Mucosa of stomach (tissue), 1 donor: ENCODE results near the gene CCNF.

Source experiments
- H3K27me3 ChIP-seq: one replicate; pipeline ENCODE4 v1.7.0; 2013; ENCODE audit warnings: mild to moderate bottlenecking, low read length; ENCODE audit not compliant: control insufficient read depth, insufficient read depth
- H3K36me3 ChIP-seq: one replicate; pipeline ENCODE4 v1.7.0; 2013; ENCODE audit warnings: low read length; ENCODE audit not compliant: control insufficient read depth, insufficient read depth
- H3K4me1 ChIP-seq: one replicate; pipeline ENCODE4 v1.7.0; 2013; ENCODE audit warnings: mild to moderate bottlenecking, low read length; ENCODE audit not compliant: control insufficient read depth, insufficient read depth
- H3K4me3 ChIP-seq: one replicate; pipeline ENCODE4 v1.7.0; 2013; ENCODE audit warnings: low read length
- H3K9ac ChIP-seq: one replicate; pipeline ENCODE4 v1.7.0; 2013; ENCODE audit warnings: mild to moderate bottlenecking, low read length, moderate library complexity
- H3K9me3 ChIP-seq: one replicate; pipeline ENCODE4 v1.7.0; 2013; ENCODE audit warnings: mild to moderate bottlenecking, low read length, moderate library complexity; ENCODE audit not compliant: control insufficient read depth
- donor health status: Pancreatic carcinoma.

CCNF gene

DNA sequence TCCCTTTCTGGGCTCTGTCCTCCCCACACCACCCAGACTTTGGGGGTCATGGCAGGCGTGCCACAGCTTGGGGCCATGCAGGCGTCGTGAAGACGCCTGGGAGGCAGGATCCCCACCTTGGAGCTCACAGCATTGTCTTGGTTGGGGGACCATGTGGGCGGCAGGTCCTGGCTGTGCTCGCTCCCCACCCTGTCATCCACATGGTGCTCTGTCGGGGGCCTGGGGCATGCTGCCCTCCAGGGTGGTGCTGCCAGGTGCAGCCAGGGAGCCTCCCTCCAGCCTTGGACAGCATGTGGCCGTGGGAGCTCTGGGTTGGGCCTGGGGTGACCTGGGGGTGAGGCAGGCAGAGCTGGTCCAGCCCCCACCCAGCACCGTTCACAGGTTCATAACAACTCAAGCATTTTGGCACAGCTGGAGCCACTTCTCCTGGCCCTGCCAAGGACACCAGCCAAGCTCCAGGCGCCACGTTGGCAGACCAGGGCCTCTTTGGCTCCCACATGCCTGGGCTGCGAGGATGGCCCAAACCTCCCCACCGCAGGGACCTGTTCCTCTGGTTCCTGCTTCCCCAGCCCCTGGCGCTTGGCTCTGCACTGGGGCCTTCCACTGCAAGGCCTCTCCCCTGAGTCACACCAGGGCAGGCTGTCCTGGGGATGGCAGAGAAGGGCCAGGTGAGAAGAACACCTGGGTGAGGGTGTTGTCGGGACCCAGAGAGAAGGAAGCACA is 69.4 kb downstream of the CCNF start:
- Histone ChIP-seq H3K36me3 (no peaks in the 10 kb centered on the region), H3K9me3 (no peaks in the 10 kb centered on the region), H3K27me3 (no peaks in the 10 kb centered on the region), H3K9ac (no peak overlapping the region), H3K4me1 (peaks cover 22% of the 10 kb centered on the region), H3K4me3 (no peak overlapping the region)

DNA sequence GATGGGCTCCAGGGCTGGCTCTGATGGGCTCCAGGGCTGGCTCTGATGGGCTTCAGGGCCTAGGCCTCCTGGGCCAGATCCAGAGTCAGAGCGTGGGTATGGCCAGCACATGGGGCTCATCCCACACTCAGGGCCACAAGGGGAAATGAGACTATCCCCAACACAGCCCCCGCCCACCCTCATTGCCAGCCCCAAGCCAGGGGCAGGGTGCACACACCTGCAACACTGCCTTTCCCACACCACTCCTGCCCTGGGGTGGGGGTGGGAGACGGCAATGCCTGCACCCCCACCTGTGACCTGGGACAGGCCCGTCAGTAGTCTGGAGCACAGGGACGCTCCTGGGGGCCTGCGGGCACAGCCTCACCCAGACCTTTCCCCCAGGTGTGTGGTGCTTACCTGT is 70.2 kb downstream of the CCNF start:
- Histone ChIP-seq H3K36me3 (no peaks in the 10 kb centered on the region), H3K9me3 (no peaks in the 10 kb centered on the region), H3K27me3 (no peaks in the 10 kb centered on the region), H3K4me1 (peaks cover 22% of the 10 kb centered on the region), H3K9ac (no peak overlapping the region), H3K4me3 (no peak overlapping the region)

- H3K27me3 ChIP-seq = no peaks in the 10 kb centered on the region
- peaks cover 22% of the 10 kb centered on the region for H3K4me1 ChIP-seq
- H3K36me3 ChIP-seq = no peaks in the 10 kb centered on the region
- no peak overlapping the region for H3K9ac ChIP-seq
- H3K9me3 ChIP-seq = no peaks in the 10 kb centered on the region
- no peak overlapping the region for H3K4me3 ChIP-seq
These were observed 70.7 kb downstream of the CCNF start for GRCh38 chr16:2499890-2500429.

GRCh38 chr16:2500430-2500917 is 71.2 kb downstream of the CCNF start:
- Histone ChIP-seq H3K27me3 (no peaks in the 10 kb centered on the region), H3K36me3 (no peaks in the 10 kb centered on the region)

GRCh38 chr16:2500918-2501750 is 71.9 kb downstream of the CCNF start:
- Histone ChIP-seq H3K4me3 (no peak overlapping the region), H3K4me1 (peaks cover 22% of the 10 kb centered on the region), H3K36me3 (no peaks in the 10 kb centered on the region), H3K9ac (peak overlapping the region; percentile 43), H3K27me3 (no peaks in the 10 kb centered on the region), H3K9me3 (no peaks in the 10 kb centered on the region)

More at GRCh38 chr16:2500430-2500917, 71.2 kb downstream of the CCNF start:
- H3K4me1 ChIP-seq = peaks cover 22% of the 10 kb centered on the region
- H3K9me3 ChIP-seq = no peaks in the 10 kb centered on the region
- H3K4me3 ChIP-seq = no peak overlapping the region
- H3K9ac ChIP-seq = no peak overlapping the region

DNA sequence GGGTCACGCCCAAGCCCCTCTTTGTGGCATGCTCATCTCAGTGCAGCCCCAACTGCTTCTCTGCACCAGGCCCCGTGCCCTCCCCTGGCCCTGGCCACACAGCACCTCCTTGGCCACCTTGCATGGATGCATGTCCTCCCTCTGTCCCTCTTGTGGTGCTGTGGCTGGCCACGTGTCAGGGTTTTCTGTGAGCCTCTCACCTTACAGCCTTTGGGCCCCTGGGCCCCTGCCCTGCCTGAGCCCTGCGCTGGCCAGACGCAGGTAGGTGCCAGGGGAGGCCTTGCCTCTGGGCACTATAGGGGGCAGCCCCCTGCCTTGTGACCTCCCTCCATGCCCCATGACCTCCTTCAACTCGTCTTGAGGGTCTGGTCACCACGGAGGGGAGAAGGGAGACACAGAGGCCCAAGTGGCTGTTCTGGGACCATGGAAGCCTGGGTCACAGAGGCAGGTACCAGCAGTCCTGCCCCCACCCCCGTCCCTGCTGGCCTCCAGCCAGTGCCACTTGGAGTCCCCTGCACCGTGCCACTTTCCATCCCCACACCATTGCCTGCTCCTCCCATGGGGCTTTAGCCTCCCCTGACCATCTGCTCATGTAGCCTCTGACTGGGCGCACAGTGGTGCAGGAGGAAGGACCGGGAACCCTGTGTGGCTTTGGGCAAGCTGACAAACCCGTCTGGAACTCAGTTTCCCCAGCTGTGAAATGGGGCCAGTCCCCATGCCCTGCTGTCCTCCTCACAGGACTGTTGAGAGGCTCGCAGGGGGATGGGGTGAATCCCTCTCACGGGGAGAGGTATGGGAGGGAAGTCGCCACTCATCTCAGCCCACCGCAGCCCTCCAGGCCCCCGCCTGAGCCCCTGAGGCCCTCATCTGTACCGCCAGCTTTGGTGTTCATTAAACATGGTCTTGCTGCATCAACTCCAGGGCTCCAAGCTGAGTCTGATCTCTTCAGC is 73.0 kb downstream of the CCNF start:
- no peak overlapping the region for H3K9ac ChIP-seq
- no peak overlapping the region for H3K4me3 ChIP-seq
- peaks cover 21% of the 10 kb centered on the region for H3K4me1 ChIP-seq
- H3K9me3 ChIP-seq = no peaks in the 10 kb centered on the region
- no peaks in the 10 kb centered on the region for H3K27me3 ChIP-seq
- H3K36me3 ChIP-seq = no peaks in the 10 kb centered on the region

- Histone ChIP-seq H3K9ac (no peak overlapping the region), H3K4me3 (no peak overlapping the region), H3K27me3 (no peaks in the 10 kb centered on the region), H3K9me3 (no peaks in the 10 kb centered on the region), H3K36me3 (no peaks in the 10 kb centered on the region), H3K4me1 (peaks cover 11% of the 10 kb centered on the region)
These were observed 76.4 kb downstream of the CCNF start for GRCh38 chr16:2505695-2506094.

DNA sequence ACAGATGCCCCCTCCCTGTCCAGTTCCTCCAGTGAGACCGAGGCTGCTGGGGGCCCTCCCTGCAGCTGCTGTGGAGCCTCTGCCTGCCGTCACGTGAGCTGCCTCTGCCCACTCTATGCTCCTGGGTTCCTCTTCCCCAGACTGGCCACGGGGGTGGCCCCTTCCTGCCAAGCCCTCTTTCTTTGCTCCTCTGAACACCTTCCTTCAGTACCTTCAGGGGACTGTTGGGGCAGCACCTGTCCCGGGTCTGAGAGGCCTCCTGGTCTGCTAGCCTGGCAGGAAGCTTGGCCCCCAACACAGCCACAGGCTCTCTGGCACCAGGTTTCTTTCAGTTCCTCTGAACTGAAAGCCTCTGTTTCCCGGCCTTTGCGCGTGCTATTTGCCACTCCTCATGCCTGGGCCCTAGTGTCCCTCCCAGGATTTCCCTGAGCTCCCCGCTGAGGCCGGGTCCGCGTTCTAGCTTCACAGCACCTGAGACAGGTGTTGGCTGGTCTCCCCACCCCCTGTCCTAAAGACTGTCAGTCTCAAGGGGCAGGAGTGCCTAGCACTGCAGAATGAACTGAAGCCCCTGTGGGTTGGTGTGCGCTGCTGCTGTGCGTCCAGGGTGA is 77.9 kb downstream of the CCNF start:
- Histone ChIP-seq H3K27me3 (no peaks in the 10 kb centered on the region), H3K4me3 (no peak overlapping the region), H3K9ac (no peak overlapping the region), H3K36me3 (no peaks in the 10 kb centered on the region), H3K4me1 (peaks cover 14% of the 10 kb centered on the region), H3K9me3 (no peaks in the 10 kb centered on the region)

DNA sequence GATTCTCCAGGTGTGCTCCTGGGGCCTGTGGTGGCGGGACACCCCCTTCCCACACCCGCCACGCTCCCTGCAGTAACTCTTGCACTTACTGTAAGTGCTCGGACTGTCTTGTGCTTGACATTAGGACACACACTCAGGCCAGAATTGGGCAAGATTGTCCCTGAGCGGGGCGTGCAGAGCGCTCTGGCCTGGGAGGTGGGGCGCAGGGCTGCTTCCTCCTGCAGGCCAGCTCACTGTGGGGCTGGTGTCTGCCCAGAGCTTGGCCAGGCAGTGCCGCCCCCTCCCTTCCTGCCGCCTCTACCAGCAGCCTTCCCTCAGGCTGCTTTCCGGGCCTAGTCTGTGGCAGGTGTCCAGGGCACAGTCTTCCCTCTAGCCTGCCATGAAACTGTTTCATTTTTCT is 78.4 kb downstream of the CCNF start:
- Histone ChIP-seq H3K36me3 (no peaks in the 10 kb centered on the region), H3K27me3 (no peaks in the 10 kb centered on the region), H3K4me1 (peaks cover 14% of the 10 kb centered on the region), H3K9me3 (no peaks in the 10 kb centered on the region), H3K9ac (no peak overlapping the region), H3K4me3 (no peak overlapping the region)
